Parathyroid adenoma (tissue), 2 donors: ENCODE measurements around the gene CAMTA1.

ENCODE experiments used
- H2AFZ ChIP-seq: fragments of 300-600 bp; sonication (generic); one replicate; pipeline ENCODE4 v1.7.0; 2017; ENCODE audit warnings: antibody characterized with exemption, mild to moderate bottlenecking
- H3K27ac ChIP-seq: fragments of 300-600 bp; sonication (generic); one replicate; pipeline ENCODE4 v1.7.0; 2017
- H3K27me3 ChIP-seq: fragments of 300-600 bp; sonication (generic); one replicate; pipeline ENCODE4 v1.7.0; 2017; ENCODE audit warnings: low read length; ENCODE audit not compliant: control insufficient read depth, insufficient read depth
- H3K36me3 ChIP-seq: fragments of 300-600 bp; sonication (generic); one replicate; pipeline ENCODE4 v1.7.0; 2017; ENCODE audit warnings: low read length; ENCODE audit not compliant: control insufficient read depth, insufficient read depth
- H3K4me1 ChIP-seq: fragments of 300-600 bp; sonication (generic); one replicate; pipeline ENCODE4 v1.7.0; 2017; ENCODE audit warnings: control low read depth
- H3K4me2 ChIP-seq: fragments of 300-600 bp; sonication (generic); one replicate; pipeline ENCODE4 v1.7.0; 2017; ENCODE audit warnings: low read length
- H3K4me3 ChIP-seq: fragments of 300-600 bp; sonication (generic); one replicate; pipeline ENCODE4 v1.7.0; 2017; ENCODE audit warnings: low read depth, low read length
- H3K79me2 ChIP-seq: fragments of 300-600 bp; sonication (generic); one replicate; pipeline ENCODE4 v1.7.0; 2017; ENCODE audit warnings: control low read depth
- H3K9ac ChIP-seq: fragments of 300-600 bp; sonication (generic); one replicate; pipeline ENCODE4 v1.7.0; 2017; ENCODE audit warnings: mild to moderate bottlenecking
- H3K9me3 ChIP-seq: fragments of 300-600 bp; sonication (generic); one replicate; pipeline ENCODE4 v1.7.0; 2017; ENCODE audit warnings: low read length; ENCODE audit not compliant: control insufficient read depth
- CTCF ChIP-seq: fragments of 300-600 bp; sonication (generic); IDR thresholded peaks from one replicate; pipeline ENCODE4 v1.7.0; 2017; ENCODE audit warnings: antibody characterized with exemption, mild to moderate bottlenecking
- donor health status: primary hyperparathyroidism.

Gene CAMTA1

GRCh38 chr1:7346600-7347570, 561.6 kb downstream of the CAMTA1 start:
- Histone ChIP-seq H3K9me3 (no peaks in the 10 kb centered on the region), H3K9ac (no peak overlapping the region), H3K36me3 (no peaks in the 10 kb centered on the region), H3K4me1 (no peaks in the 10 kb centered on the region), H2AFZ (no peak overlapping the region), H3K4me2 (no peak overlapping the region), H3K27me3 (no peaks in the 10 kb centered on the region), H3K4me3 (no peak overlapping the region), H3K27ac (no peak overlapping the region), H3K79me2 (no peaks in the 10 kb centered on the region)
- TF ChIP-seq CTCF, result no peak

GRCh38 chr1:7348073-7348472, 562.8 kb downstream of the CAMTA1 start:
- H2AFZ ChIP-seq, result no peak overlapping the region
- no peaks in the 10 kb centered on the region for H3K9me3 ChIP-seq
- no peak for TF ChIP-seq CTCF
- H3K9ac ChIP-seq, result no peak overlapping the region
- no peak overlapping the region for H3K4me3 ChIP-seq
- H3K27me3 ChIP-seq, result no peaks in the 10 kb centered on the region
- no peaks in the 10 kb centered on the region for H3K79me2 ChIP-seq
- H3K27ac ChIP-seq, result no peak overlapping the region
- no peaks in the 10 kb centered on the region for H3K4me1 ChIP-seq
- no peak overlapping the region for H3K4me2 ChIP-seq
- H3K36me3 ChIP-seq, result no peaks in the 10 kb centered on the region

GRCh38 chr1:7348580-7348979, 563.3 kb downstream of the CAMTA1 start:
- H3K27ac ChIP-seq, result no peak overlapping the region
- H3K9ac ChIP-seq, result no peak overlapping the region
- H3K4me1 ChIP-seq, result no peaks in the 10 kb centered on the region
- H3K79me2 ChIP-seq, result no peaks in the 10 kb centered on the region
- no peak overlapping the region for H3K4me3 ChIP-seq
- no peak overlapping the region for H3K4me2 ChIP-seq
- H2AFZ ChIP-seq, result no peak overlapping the region
- no peaks in the 10 kb centered on the region for H3K9me3 ChIP-seq
- no peak for TF ChIP-seq CTCF
- H3K27me3 ChIP-seq, result no peaks in the 10 kb centered on the region
- H3K36me3 ChIP-seq, result no peaks in the 10 kb centered on the region

GRCh38 chr1:7350804-7351203, 565.5 kb downstream of the CAMTA1 start:
- Histone ChIP-seq H3K27me3 (no peaks in the 10 kb centered on the region), H3K4me3 (no peak overlapping the region), H3K36me3 (no peaks in the 10 kb centered on the region), H3K4me2 (no peak overlapping the region), H2AFZ (no peak overlapping the region), H3K4me1 (no peaks in the 10 kb centered on the region), H3K9ac (no peak overlapping the region), H3K27ac (no peak overlapping the region), H3K9me3 (no peaks in the 10 kb centered on the region), H3K79me2 (no peaks in the 10 kb centered on the region)
- TF ChIP-seq CTCF, result no peak

- no peak overlapping the region for H3K4me3 ChIP-seq
- no peak for TF ChIP-seq CTCF
- no peaks in the 10 kb centered on the region for H3K4me1 ChIP-seq
- no peaks in the 10 kb centered on the region for H3K27me3 ChIP-seq
- H2AFZ ChIP-seq, result no peak overlapping the region
- H3K4me2 ChIP-seq, result no peak overlapping the region
- no peak overlapping the region for H3K27ac ChIP-seq
- no peaks in the 10 kb centered on the region for H3K9me3 ChIP-seq
- H3K9ac ChIP-seq, result no peak overlapping the region
- no peaks in the 10 kb centered on the region for H3K36me3 ChIP-seq
- H3K79me2 ChIP-seq, result no peaks in the 10 kb centered on the region
These were observed 566.4 kb downstream of the CAMTA1 start for GRCh38 chr1:7351649-7352048.
